Loucy (cell line): ENCODE measurements around the gene SRRD.

Source experiments
- H2AFZ ChIP-seq: fragments of 200-600 bp; sonication (generic); 2 replicates; pipeline ENCODE4 v1.6.0; 2016; ENCODE audit warnings: antibody characterized with exemption, mild to moderate bottlenecking, low read length, moderate library complexity
- H3F3A ChIP-seq: fragments of 200-600 bp; 2 replicates; pipeline ENCODE4 v1.6.0; 2016; ENCODE audit warnings: antibody characterized with exemption, low read depth, mild to moderate bottlenecking
- H3K27me3 ChIP-seq: fragments of 200-600 bp; sonication (generic); 2 replicates; pipeline ENCODE4 v1.6.1; 2014; ENCODE audit warnings: low read length, mild to moderate bottlenecking; ENCODE audit not compliant: insufficient read depth, poor library complexity, severe bottlenecking
- H3K36me3 ChIP-seq: fragments of 200-600 bp; sonication (generic); 2 replicates; pipeline ENCODE4 v1.6.1; 2016; ENCODE audit warnings: low read length; ENCODE audit not compliant: insufficient read depth
- H3K4me1 ChIP-seq: fragments of 200-600 bp; sonication (generic); 2 replicates; pipeline ENCODE4 v1.5.1; 2014; ENCODE audit warnings: low read length, mild to moderate bottlenecking; ENCODE audit not compliant: insufficient read depth, poor library complexity, severe bottlenecking
- H3K4me2 ChIP-seq: fragments of 200-600 bp; sonication (generic); 2 replicates; pipeline ENCODE4 v1.6.0; 2014; ENCODE audit warnings: antibody characterized with exemption, low read length, low read depth, mild to moderate bottlenecking; ENCODE audit not compliant: poor library complexity, severe bottlenecking
- H3K4me3 ChIP-seq: fragments of 200-600 bp; sonication (generic); 2 replicates; pipeline ENCODE4 v1.5.1; 2014; ENCODE audit warnings: low read length, mild to moderate bottlenecking, mixed read lengths; ENCODE audit not compliant: poor library complexity, severe bottlenecking
- H3K79me2 ChIP-seq: fragments of 200-600 bp; sonication (generic); 2 replicates; pipeline ENCODE4 v1.6.1; 2014; ENCODE audit warnings: low read length; ENCODE audit not compliant: insufficient read depth
- H3K9ac ChIP-seq: fragments of 200-600 bp; sonication (generic); 2 replicates; pipeline ENCODE4 v1.6.0; 2014; ENCODE audit warnings: mild to moderate bottlenecking, low read depth, low read length, moderate library complexity; ENCODE audit not compliant: poor library complexity, severe bottlenecking
- H3K9me2 ChIP-seq: fragments of 200-600 bp; sonication (generic); replicated peaks from 2 replicates; pipeline ENCODE4 v1.6.1; 2016; ENCODE audit warnings: low read depth, low read length, mixed read lengths
- H3K9me3 ChIP-seq: fragments of 200-600 bp; sonication (generic); 2 replicates; pipeline ENCODE4 v1.6.1; 2014; ENCODE audit warnings: mild to moderate bottlenecking, antibody characterized with exemption, low read length, low read depth; ENCODE audit not compliant: insufficient read depth
- H4K20me1 ChIP-seq: fragments of 200-600 bp; sonication (generic); 2 replicates; pipeline ENCODE4 v1.6.0; 2014; ENCODE audit warnings: antibody characterized with exemption, low read length, mild to moderate bottlenecking; ENCODE audit not compliant: insufficient read depth, poor library complexity, severe bottlenecking
- CTCF ChIP-seq: fragments of 200-600 bp; sonication (generic); conservative IDR thresholded peaks from 2 replicates; pipeline ENCODE4 v1.5.1; 2014; ENCODE audit warnings: mild to moderate bottlenecking, antibody characterized with exemption, low read length
- EZH2phosphoT487 ChIP-seq: fragments of 200-600 bp; IDR thresholded peaks from 2 replicates; pipeline ENCODE4 v1.6.1; 2018; ENCODE audit warnings: antibody characterized with exemption, mild to moderate bottlenecking, moderate library complexity, borderline replicate concordance

Gene SRRD

DNA sequence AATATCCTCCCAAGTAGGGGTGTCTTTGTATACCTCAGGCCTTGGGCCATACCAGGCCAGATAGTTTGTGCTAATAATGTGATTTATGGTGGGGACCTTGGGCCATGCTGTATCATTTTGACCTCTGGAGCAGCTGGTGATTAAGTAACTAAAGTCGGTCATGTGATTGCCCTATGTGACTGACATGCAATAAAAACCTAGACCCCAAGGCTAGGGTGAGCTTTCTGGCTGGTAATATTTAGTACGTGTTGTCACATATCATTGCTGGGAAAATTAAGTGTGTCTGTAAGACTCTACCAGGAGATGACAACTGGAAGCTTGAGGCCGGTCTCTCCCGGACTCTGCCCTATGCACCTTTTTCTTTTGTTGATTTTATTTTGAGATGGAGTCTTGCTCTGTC, 41.2 kb downstream of the SRRD start:
- Histone ChIP-seq H3K27me3 (no peaks in the 10 kb centered on the region), H3K4me1 (no peaks in the 10 kb centered on the region), H3F3A (no peaks in the 10 kb centered on the region), H3K4me3 (no peak overlapping the region), H3K36me3 (peaks cover 7% of the 10 kb centered on the region; the same call in 1 of the 2 replicates), H3K9me3 (no peaks in the 10 kb centered on the region), H2AFZ (no peak overlapping the region), H3K79me2 (no peaks in the 10 kb centered on the region), H3K9me2 (no peaks in the 10 kb centered on the region), H3K9ac (no peak overlapping the region), H4K20me1 (no peaks in the 10 kb centered on the region), H3K4me2 (no peak overlapping the region)
- no peak for TF ChIP-seq EZH2phosphoT487
- TF ChIP-seq CTCF, result no peak

GRCh38 chr22:26525946-26526564, 42.4 kb downstream of the SRRD start:
- peaks cover 11% of the 10 kb centered on the region; the same call in 1 of the 2 replicates for H3K36me3 ChIP-seq
- H3K4me1 ChIP-seq, result no peaks in the 10 kb centered on the region
- no peaks in the 10 kb centered on the region for H3F3A ChIP-seq
- H4K20me1 ChIP-seq, result no peaks in the 10 kb centered on the region
- no peak overlapping the region for H3K4me2 ChIP-seq
- H3K4me3 ChIP-seq, result no peak overlapping the region
- no peak overlapping the region for H3K9ac ChIP-seq
- H2AFZ ChIP-seq, result no peak overlapping the region
- no peaks in the 10 kb centered on the region for H3K9me2 ChIP-seq
- H3K27me3 ChIP-seq, result no peaks in the 10 kb centered on the region
- H3K79me2 ChIP-seq, result no peaks in the 10 kb centered on the region
- H3K9me3 ChIP-seq, result no peaks in the 10 kb centered on the region
- TF ChIP-seq EZH2phosphoT487, result no peak
- TF ChIP-seq CTCF, result no peak

DNA sequence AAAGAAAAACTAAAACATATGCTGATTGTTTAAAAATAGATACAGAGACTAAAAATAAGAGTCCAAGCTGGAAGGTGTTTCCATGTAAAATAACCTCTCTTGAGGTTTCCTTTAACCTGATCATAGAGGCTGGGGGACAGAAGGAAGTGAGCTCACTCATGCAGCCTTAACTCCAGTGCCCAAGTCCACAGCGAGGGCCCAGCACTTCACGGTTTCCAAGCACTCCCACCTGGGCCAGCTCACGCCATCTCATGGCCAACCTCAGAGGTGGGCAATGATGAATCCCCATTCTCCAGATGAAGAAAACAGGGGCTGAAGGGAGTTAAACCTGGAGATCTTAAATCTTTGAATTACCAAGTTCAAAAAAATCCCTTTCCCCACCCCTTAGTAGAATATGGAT, 43.5 kb downstream of the SRRD start:
- Histone ChIP-seq H3K4me2 (no peak overlapping the region), H3F3A (no peaks in the 10 kb centered on the region), H3K36me3 (peaks cover 17% of the 10 kb centered on the region; the same call in 1 of the 2 replicates), H3K9me3 (no peaks in the 10 kb centered on the region), H2AFZ (no peak overlapping the region), H3K4me3 (no peak overlapping the region), H4K20me1 (no peaks in the 10 kb centered on the region), H3K79me2 (no peaks in the 10 kb centered on the region), H3K27me3 (no peaks in the 10 kb centered on the region), H3K9ac (no peak overlapping the region), H3K4me1 (no peaks in the 10 kb centered on the region), H3K9me2 (no peaks in the 10 kb centered on the region)
- no peak for TF ChIP-seq EZH2phosphoT487
- no peak for TF ChIP-seq CTCF
